Astrocyte (in vitro differentiated cells and primary cell): ENCODE results near the gene PRSS37.

Experiments
- CTCF ChIP-seq: IDR thresholded peaks from 2 replicates; pipeline ENCODE4 v1.5.1; 2011; ENCODE audit warnings: low read depth, mild to moderate bottlenecking, inconsistent platforms, low read length, moderate library complexity; ENCODE audit not compliant: insufficient read depth
- EZH2 ChIP-seq: IDR thresholded peaks from 2 replicates; pipeline ENCODE4 v1.6.1; 2012; ENCODE audit warnings: mild to moderate bottlenecking, low read length, inconsistent platforms; ENCODE audit not compliant: insufficient read depth

GRCh38 chr7:141880960-141881359 is 39.7 kb upstream of the PRSS37 start:
- no peak for TF ChIP-seq CTCF
- TF ChIP-seq EZH2: no peak
